Lower leg skin (tissue), 3 donors: ENCODE measurements around the gene AP4E1.
"Not testable (repeated sequence)": the region's sequence is repeated elsewhere in the genome, so short reads cannot be mapped to it uniquely, and the experiment has no call there.

Experiments
- CTCF ChIP-seq, 3 donors: fragments of 450-650 bp; IDR thresholded peaks; one replicate each; pipeline ENCODE4 v1.5.1; 2016; ENCODE audit warnings: antibody characterized with exemption in 3 of 3, mild to moderate bottlenecking in 3 of 3, moderate library complexity in 2 of 3
- POLR2A ChIP-seq, 2 donors: fragments of 450-650 bp; IDR thresholded peaks; one replicate each; pipeline ENCODE4 v1.6.1; 2016 to 2017; ENCODE audit warnings: antibody characterized with exemption in 2 of 2, mild to moderate bottlenecking in 1 of 2, moderate library complexity in 1 of 2

- not testable (repeated sequence) for TF ChIP-seq CTCF, POLR2A (IDR thresholded peaks at IDR 0.05)
Measured at GRCh38 chr15:51037474-51037873, 129.0 kb downstream of the AP4E1 start.
